Retinal pigment epithelial cell (primary cell): Measurements from ENCODE around the gene HOXD10.

Experiments
- DNase-seq: peaks from one replicate; pipeline ENCODE4 v3.0.0-alpha.2; 2010; ENCODE audit warnings: low read depth
- H3K4me3 ChIP-seq: 2 replicates; pipeline ENCODE4 v1.5.1; 2011; ENCODE audit warnings: mild to moderate bottlenecking, low read length, control low read depth, moderate library complexity
- CTCF ChIP-seq: conservative IDR thresholded peaks from 2 replicates; pipeline ENCODE4 v1.5.1; 2011; ENCODE audit warnings: low read depth, low read length, control low read depth, inconsistent platforms

The HOXD10 gene

GRCh38 chr2:176123411-176124109, 7.0 kb downstream of the HOXD10 start:
- TF ChIP-seq CTCF: no peak
- no peak for DNase-seq
- no peak overlapping the region for H3K4me3 ChIP-seq

GRCh38 chr2:176124110-176124946, 7.8 kb downstream of the HOXD10 start:
- H3K4me3 ChIP-seq: no peak overlapping the region
- no peak for TF ChIP-seq CTCF
- DNase-seq: no peak

GRCh38 chr2:176124947-176125771, 8.6 kb downstream of the HOXD10 start:
- TF ChIP-seq CTCF: no peak
- H3K4me3 ChIP-seq: no peak overlapping the region
- DNase-seq: no peak

GRCh38 chr2:176125772-176126054, 9.1 kb downstream of the HOXD10 start:
- H3K4me3 ChIP-seq: no peak overlapping the region
- TF ChIP-seq CTCF: no peak
- DNase-seq: no peak

GRCh38 chr2:176126929-176127773, 10.6 kb downstream of the HOXD10 start:
- TF ChIP-seq CTCF: peak; percentile 75
- no peak for DNase-seq
- H3K4me3 ChIP-seq: no peak overlapping the region

- no peak for DNase-seq
- no peak overlapping the region for H3K4me3 ChIP-seq
- TF ChIP-seq CTCF: no peak
Observed at GRCh38 chr2:176127774-176128072, 11.1 kb downstream of the HOXD10 start.
